WTC11 (cell line): ENCODE measurements around the gene STOM. TPM values are rescaled to one million over a fixed set of nuclear protein-coding genes. Genes with fewer than 3 reads are reported as not detected.
"Not testable (repeated sequence)": the region's sequence is repeated elsewhere in the genome, so short reads cannot be mapped to it uniquely, and the experiment has no call there.

ENCODE experiments used
- ATAC-seq: fragments of 200-7000 bp; cut with Tn5 transposase; 2 replicates; pipeline ENCODE4 v1.10.0; 2021; ENCODE audit warnings: mild to moderate bottlenecking, moderate library complexity
- CTCF ChIA-PET: fragments of 300-600 bp; sonication (Branson Sonifier 250); formaldehyde crosslinking; loops from one replicate; lab custom pipeline; 2021; ENCODE audit warnings: antibody characterized with exemption; lab: Charles Lee
- POLR2A ChIA-PET: fragments of 350-600 bp; sonication (Branson Sonifier 250); formaldehyde crosslinking; loops from one replicate; lab custom pipeline; 2021; ENCODE audit warnings: antibody characterized with exemption; lab: Charles Lee
- DNase-seq: peaks from one replicate; pipeline ENCODE4 v3.0.0; 2021; ENCODE audit warnings: low spot score
- H3K27ac Mint-ChIP-seq: 2 replicates; pipeline ENCODE4 v1.8.0; 2021; ENCODE audit warnings: mixed read lengths
- H3K27me3 Mint-ChIP-seq: 2 replicates; pipeline ENCODE4 v1.8.0; 2021; ENCODE audit warnings: low read depth, mild to moderate bottlenecking, moderate library complexity, mixed read lengths
- H3K36me3 Mint-ChIP-seq: 2 replicates; pipeline ENCODE4 v1.8.0; 2021; ENCODE audit warnings: mixed read lengths
- H3K4me1 Mint-ChIP-seq: 2 replicates; pipeline ENCODE4 v1.8.0; 2022; ENCODE audit warnings: mixed read lengths
- H3K4me3 Mint-ChIP-seq: 2 replicates; pipeline ENCODE4 v1.8.0; 2021; ENCODE audit warnings: mild to moderate bottlenecking, moderate library complexity, mixed read lengths
- H3K9me3 Mint-ChIP-seq: 2 replicates; pipeline ENCODE4 v1.8.0; 2021; ENCODE audit warnings: mixed read lengths
- ELF4 ChIP-seq: sonication (generic); formaldehyde crosslinking; IDR thresholded peaks from 2 replicates; pipeline ENCODE4 v1.8.1; 2022; ENCODE audit warnings: low read depth, mild to moderate bottlenecking, moderate library complexity, missing genetic modification reagents
- GABPB1 ChIP-seq: sonication (generic); formaldehyde crosslinking; IDR thresholded peaks from 2 replicates; pipeline ENCODE4 v1.8.1; 2023; ENCODE audit warnings: mild to moderate bottlenecking, missing genetic modification reagents
- HMGA2 ChIP-seq: fragments of 250-450 bp; sonication (Bioruptor Pico); IDR thresholded peaks from 2 replicates; pipeline ENCODE4 v1.4.0; 2021; ENCODE audit warnings: mild to moderate bottlenecking, moderate library complexity
- KAT7 ChIP-seq: sonication (generic); formaldehyde crosslinking; IDR thresholded peaks from 2 replicates; pipeline ENCODE4 v1.8.1; 2023; ENCODE audit warnings: missing genetic modification reagents, mild to moderate bottlenecking, borderline replicate concordance
- SOX15 ChIP-seq: fragments of 250-450 bp; sonication (Bioruptor Pico); IDR thresholded peaks from 2 replicates; pipeline ENCODE4 v1.9.0; 2021; ENCODE audit warnings: mild to moderate bottlenecking
- ZNF232 ChIP-seq: sonication (generic); formaldehyde crosslinking; IDR thresholded peaks from 2 replicates; pipeline ENCODE4 v1.8.0; 2022; ENCODE audit warnings: mild to moderate bottlenecking, missing genetic modification reagents
- ZNF317 ChIP-seq: sonication (generic); formaldehyde crosslinking; IDR thresholded peaks from 2 replicates; pipeline ENCODE4 v1.8.1; 2023; ENCODE audit warnings: low read depth, mild to moderate bottlenecking, moderate library complexity, missing genetic modification reagents, borderline replicate concordance
- ZNF416 ChIP-seq: fragments of 250-450 bp; sonication (Bioruptor Pico); IDR thresholded peaks from 2 replicates; pipeline ENCODE4 v1.9.0; 2021; ENCODE audit warnings: mild to moderate bottlenecking, inconsistent platforms
- total RNA-seq: library from RNA; stranded (reverse); gene quantifications from 3 replicates; pipeline ENCODE4 v1.2.3, GENCODE V29; 2021
- TF ChIP-seq, protein P1 (sequence below): fragments of 200-600 bp; IDR thresholded peaks from 2 replicates; pipeline ENCODE4 v1.8.0; 2022; ENCODE audit warnings: antibody characterized with exemption
- TF ChIP-seq, protein P2 (sequence below): sonication (generic); formaldehyde crosslinking; IDR thresholded peaks from 2 replicates; pipeline ENCODE4 v1.8.1; 2022; ENCODE audit warnings: low read depth, missing genetic modification reagents, borderline replicate concordance
- TF ChIP-seq, protein P3 (sequence below): fragments of 250-450 bp; sonication (Bioruptor Pico); IDR thresholded peaks from 2 replicates; pipeline ENCODE4 v2.1.2; 2022; ENCODE audit warnings: mild to moderate bottlenecking, moderate library complexity
- TF ChIP-seq, protein P4 (sequence below): fragments of 250-450 bp; sonication (Bioruptor Pico); conservative IDR thresholded peaks from 2 replicates; pipeline ENCODE4 v1.9.0; 2021; ENCODE audit warnings: mild to moderate bottlenecking

Gene STOM
- total RNA-seq, 1 experiment from 2014 or later: 32.9 TPM

DNA sequence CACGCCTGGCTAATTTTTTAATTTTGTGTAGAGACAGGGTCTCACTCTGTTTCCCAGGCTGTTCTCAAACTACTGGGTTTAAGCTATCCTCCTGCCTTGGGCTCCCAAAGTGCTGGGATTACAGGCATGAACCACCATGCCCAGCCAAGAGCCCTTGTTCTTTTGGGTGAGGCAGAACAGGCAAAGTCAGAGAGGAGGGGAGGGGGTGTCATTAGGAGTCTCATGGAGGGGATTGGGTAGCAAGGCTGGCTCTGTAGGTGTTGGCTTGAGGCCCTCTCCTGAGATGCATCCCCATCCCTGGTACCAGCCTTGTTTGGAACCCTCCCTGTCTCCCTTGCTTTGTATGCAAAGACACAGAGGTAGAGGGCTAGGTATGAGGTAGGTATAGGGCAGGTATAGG, 78.0 kb downstream of the STOM start:
- Mint-ChIP-seq H3K36me3 (peaks cover 3% of the 10 kb centered on the region; the same call in 1 of the 2 replicates), H3K27ac (no peak overlapping the region), H3K9me3 (no peaks in the 10 kb centered on the region), H3K4me3 (no peak overlapping the region), H3K4me1 (peaks cover 35% of the 10 kb centered on the region), H3K27me3 (peaks cover 39% of the 10 kb centered on the region)
- ATAC-seq: no peak
- no peak for TF ChIP-seq HMGA2 (CRISPR knock-in tag)
- TF ChIP-seq KAT7 (CRISPR knock-in tag): no peak
- TF ChIP-seq ZNF317 (CRISPR knock-in tag): no peak
- TF ChIP-seq ELF4 (CRISPR knock-in tag): no peak
- TF ChIP-seq, protein P1, sequence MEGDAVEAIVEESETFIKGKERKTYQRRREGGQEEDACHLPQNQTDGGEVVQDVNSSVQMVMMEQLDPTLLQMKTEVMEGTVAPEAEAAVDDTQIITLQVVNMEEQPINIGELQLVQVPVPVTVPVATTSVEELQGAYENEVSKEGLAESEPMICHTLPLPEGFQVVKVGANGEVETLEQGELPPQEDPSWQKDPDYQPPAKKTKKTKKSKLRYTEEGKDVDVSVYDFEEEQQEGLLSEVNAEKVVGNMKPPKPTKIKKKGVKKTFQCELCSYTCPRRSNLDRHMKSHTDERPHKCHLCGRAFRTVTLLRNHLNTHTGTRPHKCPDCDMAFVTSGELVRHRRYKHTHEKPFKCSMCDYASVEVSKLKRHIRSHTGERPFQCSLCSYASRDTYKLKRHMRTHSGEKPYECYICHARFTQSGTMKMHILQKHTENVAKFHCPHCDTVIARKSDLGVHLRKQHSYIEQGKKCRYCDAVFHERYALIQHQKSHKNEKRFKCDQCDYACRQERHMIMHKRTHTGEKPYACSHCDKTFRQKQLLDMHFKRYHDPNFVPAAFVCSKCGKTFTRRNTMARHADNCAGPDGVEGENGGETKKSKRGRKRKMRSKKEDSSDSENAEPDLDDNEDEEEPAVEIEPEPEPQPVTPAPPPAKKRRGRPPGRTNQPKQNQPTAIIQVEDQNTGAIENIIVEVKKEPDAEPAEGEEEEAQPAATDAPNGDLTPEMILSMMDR: no peak
- TF ChIP-seq, protein P2, sequence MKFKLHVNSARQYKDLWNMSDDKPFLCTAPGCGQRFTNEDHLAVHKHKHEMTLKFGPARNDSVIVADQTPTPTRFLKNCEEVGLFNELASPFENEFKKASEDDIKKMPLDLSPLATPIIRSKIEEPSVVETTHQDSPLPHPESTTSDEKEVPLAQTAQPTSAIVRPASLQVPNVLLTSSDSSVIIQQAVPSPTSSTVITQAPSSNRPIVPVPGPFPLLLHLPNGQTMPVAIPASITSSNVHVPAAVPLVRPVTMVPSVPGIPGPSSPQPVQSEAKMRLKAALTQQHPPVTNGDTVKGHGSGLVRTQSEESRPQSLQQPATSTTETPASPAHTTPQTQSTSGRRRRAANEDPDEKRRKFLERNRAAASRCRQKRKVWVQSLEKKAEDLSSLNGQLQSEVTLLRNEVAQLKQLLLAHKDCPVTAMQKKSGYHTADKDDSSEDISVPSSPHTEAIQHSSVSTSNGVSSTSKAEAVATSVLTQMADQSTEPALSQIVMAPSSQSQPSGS (CRISPR knock-in tag): no peak
- TF ChIP-seq, protein P3, sequence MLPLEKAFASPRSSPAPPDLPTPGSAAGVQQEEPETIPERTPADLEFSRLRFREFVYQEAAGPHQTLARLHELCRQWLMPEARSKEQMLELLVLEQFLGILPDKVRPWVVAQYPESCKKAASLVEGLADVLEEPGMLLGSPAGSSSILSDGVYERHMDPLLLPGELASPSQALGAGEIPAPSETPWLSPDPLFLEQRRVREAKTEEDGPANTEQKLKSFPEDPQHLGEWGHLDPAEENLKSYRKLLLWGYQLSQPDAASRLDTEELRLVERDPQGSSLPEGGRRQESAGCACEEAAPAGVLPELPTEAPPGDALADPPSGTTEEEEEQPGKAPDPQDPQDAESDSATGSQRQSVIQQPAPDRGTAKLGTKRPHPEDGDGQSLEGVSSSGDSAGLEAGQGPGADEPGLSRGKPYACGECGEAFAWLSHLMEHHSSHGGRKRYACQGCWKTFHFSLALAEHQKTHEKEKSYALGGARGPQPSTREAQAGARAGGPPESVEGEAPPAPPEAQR (CRISPR knock-in tag): no peak
- TF ChIP-seq ZNF232: no peak
- TF ChIP-seq ZNF416 (CRISPR knock-in tag): no peak
- TF ChIP-seq, protein P4, sequence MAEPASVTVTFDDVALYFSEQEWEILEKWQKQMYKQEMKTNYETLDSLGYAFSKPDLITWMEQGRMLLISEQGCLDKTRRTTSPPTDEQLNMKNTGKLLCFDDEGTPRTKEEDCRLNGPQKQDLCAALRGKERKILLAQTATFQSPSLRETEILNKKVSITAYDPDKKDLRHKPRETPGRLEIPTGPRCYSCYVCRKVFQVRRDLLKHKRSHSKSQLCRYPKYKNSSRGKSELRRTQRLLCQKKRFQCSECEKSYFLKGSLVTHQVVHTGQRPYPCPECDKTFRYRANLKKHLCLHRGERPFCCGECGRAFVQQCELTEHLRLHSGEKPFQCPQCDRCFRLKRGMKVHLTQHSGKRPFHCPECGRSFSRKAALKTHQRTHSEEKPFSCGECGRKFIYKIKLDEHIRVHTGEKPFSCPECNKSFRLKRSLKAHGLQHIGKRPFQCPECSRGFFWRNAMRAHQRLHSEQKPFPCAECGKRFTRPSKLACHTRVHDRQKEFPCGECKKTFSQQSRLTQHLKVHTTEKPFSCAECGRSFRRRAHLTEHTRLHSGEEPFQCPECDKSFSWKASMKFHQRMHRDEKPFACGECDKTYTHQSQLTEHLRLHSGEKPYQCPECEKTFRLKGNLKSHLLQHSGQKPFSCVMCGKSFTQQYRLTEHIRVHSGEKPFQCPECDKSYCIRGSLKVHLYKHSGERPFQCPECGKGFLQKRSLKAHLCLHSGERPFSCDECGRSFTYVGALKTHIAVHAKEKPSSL (CRISPR knock-in tag): no peak
- no peak for DNase-seq
- ChIA-PET CTCF (no interaction called here), POLR2A (no interaction called here)

DNA sequence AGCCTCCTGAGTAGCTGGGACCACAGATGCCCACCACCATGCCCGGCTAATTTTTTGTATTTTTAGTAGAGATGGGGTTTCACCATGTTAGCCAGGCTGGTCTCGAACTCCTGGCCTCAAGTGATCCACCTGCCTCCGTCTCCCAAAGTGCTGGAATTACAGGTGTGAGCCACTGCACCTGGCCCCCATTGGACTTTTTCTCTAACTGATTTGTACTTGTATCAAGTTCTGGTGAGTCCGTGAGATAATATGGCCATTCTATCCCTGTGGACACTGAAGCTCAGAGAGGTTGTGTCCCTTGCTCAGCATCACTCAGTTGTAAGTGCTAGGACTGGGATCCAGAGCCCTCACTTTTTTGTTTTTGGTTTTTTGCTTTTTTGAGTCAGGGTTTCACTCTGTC, 78.5 kb downstream of the STOM start:
- CTCF ChIA-PET: interaction anchor here (1.2 kb wide), 1 partner anchor 11 kb away, joined by 4 read pairs; no protein-coding TSS in a partner anchor
- POLR2A ChIA-PET: not testable (repeated sequence)

DNA sequence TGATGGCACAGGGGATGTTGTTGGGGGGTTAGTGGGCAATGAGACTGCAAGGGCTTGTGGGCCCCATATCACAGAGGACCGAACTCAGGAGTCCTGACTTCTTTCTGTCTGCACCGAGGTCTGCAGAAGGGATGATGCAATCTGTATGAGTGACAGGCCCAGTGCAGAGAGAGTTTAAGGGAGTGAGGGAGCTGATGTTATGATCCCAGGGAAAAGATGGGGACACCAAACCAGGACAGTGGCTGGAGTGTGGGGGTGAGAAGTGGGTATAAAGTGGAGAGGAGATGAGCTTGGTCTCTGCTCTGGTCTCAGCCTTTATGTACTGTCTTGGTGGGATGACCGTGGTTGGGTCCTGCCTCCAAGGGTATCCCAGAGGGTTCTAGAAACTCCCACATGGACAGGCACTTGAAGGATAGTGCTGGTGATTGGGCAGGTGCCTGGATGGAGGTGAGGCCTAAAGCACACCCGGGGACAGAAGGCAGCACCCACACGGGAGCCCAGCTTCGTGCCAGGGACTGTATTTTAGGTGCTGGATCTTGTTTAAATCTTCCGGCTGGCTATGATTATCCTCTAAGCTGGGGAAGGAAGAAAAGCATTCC, 80.2 kb downstream of the STOM start:
- no peak overlapping the region for H3K4me3 Mint-ChIP-seq
- peaks cover 58% of the 10 kb centered on the region for H3K27me3 Mint-ChIP-seq
- no peaks in the 10 kb centered on the region for H3K9me3 Mint-ChIP-seq
- ATAC-seq (no peak), DNase-seq (no peak)
- peak overlapping the region; percentile 62; the same call in 1 of the 2 replicates for H3K27ac Mint-ChIP-seq
- CTCF ChIA-PET: interaction anchor here (0.6 to 3.6 kb wide), 7 partner anchors 9 to 208 kb away, joined by 3 to 27 read pairs (median 4); no protein-coding TSS in a partner anchor
- no peak for TF ChIP-seq SOX15 (CRISPR knock-in tag)
- peak; percentile 96 for TF ChIP-seq GABPB1 (CRISPR knock-in tag)
- POLR2A ChIA-PET: interaction anchor here (0.9 to 1.6 kb wide), 4 partner anchors 10 to 72 kb away, joined by 3 to 7 read pairs (median 4); partner anchors contain the start of gene GSN
- H3K36me3 Mint-ChIP-seq: peaks cover 3% of the 10 kb centered on the region; the same call in 1 of the 2 replicates
- peaks cover 49% of the 10 kb centered on the region for H3K4me1 Mint-ChIP-seq

More for the DNA sequence above, 78.5 kb downstream of the STOM start:
- H3K27me3 Mint-ChIP-seq: peaks cover 41% of the 10 kb centered on the region
- not testable (repeated sequence) for H3K27ac Mint-ChIP-seq, H3K36me3 Mint-ChIP-seq, ATAC-seq, DNase-seq, H3K9me3 Mint-ChIP-seq, H3K4me3 Mint-ChIP-seq
- H3K4me1 Mint-ChIP-seq: peaks cover 38% of the 10 kb centered on the region
